GM12874 (cell line): ENCODE measurements around the gene STAC3.

Experiments
- TF ChIP-seq, protein P1 (sequence below): IDR thresholded peaks from 2 replicates; pipeline ENCODE4 v1.5.1; 2011; ENCODE audit warnings: low read depth, mild to moderate bottlenecking, control low read depth, low read length, moderate library complexity; ENCODE audit not compliant: insufficient read depth

Gene STAC3

DNA sequence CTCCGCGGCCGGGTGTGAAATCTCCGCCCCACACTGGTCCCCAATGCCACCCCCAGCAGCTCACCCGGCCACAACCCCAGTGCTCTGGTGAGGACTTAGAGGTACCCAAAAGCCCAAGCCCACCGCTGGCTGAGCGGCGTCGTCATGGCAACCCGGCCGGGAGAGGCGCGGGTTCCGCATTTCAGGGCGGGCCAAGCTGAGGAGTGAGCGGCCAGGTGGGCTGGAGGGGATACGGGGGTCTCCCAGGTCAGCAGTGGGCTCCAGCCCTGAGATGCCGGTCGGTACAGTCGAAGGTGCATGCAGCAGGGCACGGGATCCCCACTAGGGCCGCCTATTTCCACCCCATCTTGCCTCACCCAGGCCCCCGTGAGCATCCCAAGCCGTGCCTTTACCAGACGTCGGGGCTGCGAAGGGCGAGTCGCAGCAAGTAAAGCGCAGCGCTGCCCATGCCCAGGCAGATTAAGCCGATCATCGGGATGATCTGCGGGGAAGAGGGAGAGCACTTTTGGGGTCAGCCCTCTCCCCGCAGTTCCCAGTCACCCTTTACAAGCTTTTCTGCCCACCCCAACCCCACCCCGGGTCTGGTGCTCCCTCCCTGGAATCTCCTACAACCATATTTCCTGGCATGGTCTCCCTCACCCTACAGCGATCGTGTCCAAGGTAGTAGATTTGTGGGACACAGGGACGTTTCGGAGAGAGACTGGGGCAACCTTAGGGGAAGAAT lies 14.6 kb downstream of the STAC3 start:
- TF ChIP-seq, protein P1, sequence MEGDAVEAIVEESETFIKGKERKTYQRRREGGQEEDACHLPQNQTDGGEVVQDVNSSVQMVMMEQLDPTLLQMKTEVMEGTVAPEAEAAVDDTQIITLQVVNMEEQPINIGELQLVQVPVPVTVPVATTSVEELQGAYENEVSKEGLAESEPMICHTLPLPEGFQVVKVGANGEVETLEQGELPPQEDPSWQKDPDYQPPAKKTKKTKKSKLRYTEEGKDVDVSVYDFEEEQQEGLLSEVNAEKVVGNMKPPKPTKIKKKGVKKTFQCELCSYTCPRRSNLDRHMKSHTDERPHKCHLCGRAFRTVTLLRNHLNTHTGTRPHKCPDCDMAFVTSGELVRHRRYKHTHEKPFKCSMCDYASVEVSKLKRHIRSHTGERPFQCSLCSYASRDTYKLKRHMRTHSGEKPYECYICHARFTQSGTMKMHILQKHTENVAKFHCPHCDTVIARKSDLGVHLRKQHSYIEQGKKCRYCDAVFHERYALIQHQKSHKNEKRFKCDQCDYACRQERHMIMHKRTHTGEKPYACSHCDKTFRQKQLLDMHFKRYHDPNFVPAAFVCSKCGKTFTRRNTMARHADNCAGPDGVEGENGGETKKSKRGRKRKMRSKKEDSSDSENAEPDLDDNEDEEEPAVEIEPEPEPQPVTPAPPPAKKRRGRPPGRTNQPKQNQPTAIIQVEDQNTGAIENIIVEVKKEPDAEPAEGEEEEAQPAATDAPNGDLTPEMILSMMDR, result no peak

DNA sequence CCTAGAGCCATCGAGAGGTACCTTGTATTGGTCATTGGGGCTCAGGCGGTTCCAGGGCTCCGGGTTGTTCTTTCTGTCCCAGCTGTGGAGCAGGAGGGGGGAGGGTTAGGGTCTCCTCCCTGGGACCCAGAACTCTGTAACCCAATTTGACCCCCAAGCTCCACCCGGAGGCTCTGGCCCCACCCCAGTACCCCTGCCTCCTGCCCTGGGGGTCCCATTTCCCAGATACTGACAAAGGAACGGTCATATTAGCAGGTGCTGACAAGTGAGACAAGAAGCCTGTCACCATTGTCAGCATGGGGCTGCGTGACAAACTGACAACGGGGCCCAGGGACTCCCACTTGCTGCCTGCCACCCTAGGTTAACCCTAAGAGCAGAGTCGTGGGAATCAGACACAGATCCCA lies 15.3 kb downstream of the STAC3 start:
- TF ChIP-seq, protein P1, result no peak

DNA sequence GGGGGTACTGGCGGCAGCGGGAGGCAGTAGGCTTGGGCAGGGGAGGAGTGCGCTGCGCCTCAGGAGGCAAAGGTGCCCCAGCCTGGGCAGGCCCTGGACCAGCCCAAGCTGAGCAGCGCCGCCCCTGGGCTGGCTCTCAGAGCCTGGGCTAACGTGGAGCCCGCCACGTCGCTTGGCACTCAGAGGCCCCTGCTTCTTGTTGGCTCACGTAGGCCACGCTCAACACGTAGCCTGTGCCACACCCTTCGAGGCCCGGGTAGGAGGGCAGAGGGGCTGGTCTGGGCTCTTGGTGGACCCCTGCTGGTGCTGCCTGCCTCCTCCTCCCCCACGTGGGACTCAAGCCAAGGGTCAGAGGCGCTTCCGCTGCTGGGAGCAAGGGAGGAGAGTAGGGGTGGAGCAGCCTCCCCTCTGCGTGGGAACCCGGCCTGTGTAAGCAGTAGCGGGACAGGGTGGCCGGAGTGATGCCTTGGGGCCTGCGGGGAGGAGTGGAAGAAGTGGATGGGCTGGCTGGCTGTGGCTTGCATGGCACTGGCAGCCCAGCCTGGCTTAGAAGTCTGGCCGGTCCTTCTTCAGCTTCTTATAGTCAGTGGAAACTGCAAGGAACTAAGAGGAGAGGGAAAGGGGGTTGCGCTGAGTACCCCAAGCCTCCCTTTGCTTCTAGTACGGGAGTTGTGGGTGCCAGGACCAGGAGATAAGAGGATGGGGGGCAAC lies 15.8 kb downstream of the STAC3 start:
- TF ChIP-seq, protein P1, result no peak

DNA sequence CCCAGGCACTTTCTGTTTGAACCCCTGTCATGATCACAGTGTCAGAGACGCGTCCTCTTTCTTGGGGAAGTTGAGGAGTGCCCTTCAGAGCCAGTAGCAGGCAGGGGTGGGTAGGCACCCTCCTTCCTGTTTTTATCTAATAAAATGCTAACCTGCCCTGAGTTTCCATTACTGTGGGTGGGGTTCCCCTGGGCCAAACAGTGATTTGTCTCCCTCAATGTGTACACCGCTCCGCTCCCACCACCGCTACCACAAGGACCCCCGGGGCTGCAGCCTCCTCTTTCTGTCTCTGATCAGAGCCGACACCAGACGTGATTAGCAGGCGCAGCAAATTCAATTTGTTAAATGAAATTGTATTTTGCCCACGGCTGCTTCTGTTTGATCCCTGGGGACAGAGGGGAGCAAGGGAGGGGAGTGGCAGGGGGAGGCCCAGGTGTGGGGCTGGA lies 16.4 kb downstream of the STAC3 start:
- TF ChIP-seq, protein P1, result no peak

DNA sequence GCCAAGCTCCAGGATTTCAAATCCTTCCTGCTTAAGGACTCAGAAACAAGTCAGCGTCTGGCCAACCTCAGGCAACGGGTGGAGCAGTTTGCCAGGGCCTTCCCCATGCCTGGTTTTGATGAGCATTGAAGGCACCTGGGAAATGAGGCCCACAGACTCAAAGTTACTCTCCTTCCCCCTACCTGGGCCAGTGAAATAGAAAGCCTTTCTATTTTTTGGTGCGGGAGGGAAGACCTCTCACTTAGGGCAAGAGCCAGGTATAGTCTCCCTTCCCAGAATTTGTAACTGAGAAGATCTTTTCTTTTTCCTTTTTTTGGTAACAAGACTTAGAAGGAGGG lies 16.8 kb downstream of the STAC3 start:
- TF ChIP-seq, protein P1, result no peak

DNA sequence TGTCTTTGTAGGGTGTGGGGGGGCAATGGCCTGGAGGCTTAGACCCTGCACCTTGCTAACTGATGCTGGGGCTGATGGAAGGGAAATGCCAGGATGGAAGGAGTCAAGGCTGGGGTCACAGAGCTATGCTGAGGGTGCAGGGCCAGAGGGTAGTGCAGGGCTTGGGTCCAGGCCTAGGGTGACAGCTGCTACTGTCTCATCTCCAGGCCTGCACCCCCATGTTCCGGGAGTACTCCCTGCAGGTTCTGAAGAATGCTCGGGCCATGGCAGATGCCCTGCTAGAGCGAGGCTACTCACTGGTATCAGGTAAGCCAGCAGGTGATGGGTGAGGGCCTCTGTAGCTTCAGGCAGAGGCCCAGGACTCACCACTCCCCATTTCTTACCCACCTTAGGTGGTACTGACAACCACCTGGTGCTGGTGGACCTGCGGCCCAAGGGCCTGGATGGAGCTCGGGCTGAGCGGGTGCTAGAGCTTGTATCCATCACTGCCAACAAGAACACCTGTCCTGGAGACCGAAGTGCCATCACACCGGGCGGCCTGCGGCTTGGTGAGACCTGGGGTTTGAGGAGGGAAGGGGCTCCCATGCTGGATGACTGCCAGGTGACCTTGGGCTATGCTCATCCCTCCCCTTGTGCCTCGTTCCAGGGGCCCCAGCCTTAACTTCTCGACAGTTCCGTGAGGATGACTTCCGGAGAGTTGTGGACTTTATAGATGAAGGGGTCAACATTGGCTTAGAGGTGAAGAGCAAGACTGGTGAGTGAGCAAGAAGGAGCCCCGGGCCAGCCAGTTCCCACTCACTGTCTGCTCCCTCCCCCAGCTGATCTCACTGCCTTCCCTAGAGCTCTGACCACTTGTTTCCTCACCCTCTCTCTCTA lies 17.4 kb downstream of the STAC3 start:
- TF ChIP-seq, protein P1, result no peak

DNA sequence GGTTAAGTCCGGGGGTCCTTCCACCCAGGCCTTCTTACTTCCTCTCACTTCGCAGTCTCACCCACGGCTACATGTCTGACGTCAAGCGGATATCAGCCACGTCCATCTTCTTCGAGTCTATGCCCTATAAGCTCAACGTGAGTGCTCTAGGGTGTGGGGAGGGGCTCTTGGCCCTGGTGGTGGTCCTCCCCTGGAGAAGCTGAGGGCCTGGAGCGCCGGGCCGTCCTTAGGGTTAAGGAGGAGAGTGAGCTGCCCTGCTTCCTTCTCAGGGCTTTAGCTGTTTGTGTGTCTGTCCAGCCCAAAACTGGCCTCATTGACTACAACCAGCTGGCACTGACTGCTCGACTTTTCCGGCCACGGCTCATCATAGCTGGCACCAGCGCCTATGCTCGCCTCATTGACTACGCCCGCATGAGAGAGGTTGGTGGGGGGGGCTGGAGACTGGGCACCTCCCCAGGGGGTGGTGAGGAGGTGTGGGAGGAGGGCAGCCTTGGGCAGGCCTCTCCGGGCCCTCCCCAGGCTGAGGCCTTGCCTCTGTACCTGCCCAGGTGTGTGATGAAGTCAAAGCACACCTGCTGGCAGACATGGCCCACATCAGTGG lies 18.7 kb downstream of the STAC3 start:
- TF ChIP-seq, protein P1, result no peak
